ENCODE measurements around the gene GABRA1.
A peak's percentile ranks its signal among the peaks of the same experiment; 100 is the strongest.

The GABRA1 gene

DNA sequence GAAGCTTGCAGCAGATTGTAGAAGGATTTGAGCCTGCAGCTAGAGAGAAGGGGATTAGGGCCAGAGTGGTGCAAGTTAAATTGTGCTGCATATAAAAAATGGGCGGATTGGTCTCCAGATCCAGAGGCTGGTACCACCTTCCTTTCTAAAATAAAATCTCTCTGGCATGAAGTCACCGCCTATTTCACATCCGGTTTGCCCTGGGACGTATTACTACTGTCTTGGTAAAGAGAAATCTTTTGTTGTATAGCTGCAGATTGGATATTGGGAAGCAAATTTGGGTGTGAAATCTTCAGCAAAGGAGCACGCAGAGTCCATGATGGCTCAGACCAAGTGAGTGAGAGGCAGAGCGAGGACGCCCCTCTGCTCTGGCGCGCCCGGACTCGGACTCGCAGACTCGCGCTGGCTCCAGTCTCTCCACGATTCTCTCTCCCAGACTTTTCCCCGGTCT, at the start of gene GABRA1:
GABRA1 (plus strand) TSS at position 180 of the 451 bp plus-strand sequence. CDS start 2,691 bp downstream, outside the sequence.
- TF ChIP-seq, protein P1, sequence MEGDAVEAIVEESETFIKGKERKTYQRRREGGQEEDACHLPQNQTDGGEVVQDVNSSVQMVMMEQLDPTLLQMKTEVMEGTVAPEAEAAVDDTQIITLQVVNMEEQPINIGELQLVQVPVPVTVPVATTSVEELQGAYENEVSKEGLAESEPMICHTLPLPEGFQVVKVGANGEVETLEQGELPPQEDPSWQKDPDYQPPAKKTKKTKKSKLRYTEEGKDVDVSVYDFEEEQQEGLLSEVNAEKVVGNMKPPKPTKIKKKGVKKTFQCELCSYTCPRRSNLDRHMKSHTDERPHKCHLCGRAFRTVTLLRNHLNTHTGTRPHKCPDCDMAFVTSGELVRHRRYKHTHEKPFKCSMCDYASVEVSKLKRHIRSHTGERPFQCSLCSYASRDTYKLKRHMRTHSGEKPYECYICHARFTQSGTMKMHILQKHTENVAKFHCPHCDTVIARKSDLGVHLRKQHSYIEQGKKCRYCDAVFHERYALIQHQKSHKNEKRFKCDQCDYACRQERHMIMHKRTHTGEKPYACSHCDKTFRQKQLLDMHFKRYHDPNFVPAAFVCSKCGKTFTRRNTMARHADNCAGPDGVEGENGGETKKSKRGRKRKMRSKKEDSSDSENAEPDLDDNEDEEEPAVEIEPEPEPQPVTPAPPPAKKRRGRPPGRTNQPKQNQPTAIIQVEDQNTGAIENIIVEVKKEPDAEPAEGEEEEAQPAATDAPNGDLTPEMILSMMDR (IDR thresholded peaks at IDR 0.05), result no peak

DNA sequence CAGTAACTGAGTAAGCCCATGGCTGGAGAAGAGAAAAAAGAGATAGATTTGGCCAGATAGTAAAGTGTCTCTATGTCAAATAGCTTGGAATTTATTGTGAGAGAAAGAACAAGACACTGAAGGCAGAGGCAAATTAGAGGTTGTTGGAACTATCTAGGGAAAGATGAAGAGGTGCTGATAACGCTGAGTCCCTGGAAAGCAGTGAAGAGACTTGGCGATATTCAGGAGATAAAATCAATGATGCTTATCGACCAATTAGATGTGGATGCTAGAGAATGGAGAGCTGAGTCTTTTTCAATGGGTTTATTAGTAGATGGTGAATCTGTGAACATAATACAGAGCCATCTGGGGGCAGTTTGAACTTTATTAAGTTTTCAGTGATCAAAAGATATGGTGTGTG, 48.6 kb upstream of the GABRA1 start:
- TF ChIP-seq, protein P1 (IDR thresholded peaks at IDR 0.05), result no peak

DNA sequence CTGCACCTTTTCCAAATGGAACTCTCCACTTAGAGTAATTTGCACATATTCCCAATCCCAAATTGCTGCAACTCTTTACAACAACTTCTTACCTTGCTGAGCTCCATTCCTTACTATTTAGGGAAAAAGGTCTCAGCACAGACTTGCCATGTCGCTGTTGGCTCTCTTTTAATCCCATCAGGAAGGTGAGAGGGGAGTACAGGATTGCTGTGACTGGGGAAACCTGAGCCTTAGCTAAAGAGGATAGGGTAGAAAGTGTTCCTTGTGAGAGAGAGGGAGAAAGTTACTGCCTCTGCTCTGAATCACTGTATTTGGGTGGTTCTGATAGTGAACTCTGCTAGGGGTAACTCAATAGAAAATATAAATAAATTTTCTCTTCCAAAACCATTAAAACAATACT, 43.7 kb upstream of the GABRA1 start:
- TF ChIP-seq, protein P1 (IDR thresholded peaks at IDR 0.05), result no peak

DNA sequence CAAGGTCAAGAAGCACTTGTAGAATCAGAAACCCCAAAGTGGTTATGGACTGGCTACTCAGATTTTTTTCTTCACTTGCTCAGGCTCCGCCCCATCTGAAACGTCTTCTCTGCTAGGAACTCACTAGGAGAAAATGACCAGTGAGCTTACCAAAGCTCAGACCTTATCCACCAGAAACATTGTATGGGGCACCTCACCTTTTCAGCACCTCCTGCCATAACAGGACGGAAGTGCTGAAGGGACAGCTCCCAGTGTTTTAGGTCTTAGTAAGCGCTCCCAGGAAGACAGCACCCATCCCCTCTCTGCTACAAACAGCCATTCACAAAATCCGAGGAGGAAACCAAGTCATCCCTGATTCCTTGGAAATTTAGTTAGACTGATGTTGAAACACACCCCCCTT, 1.2 kb upstream of the GABRA1 start:
- TF ChIP-seq, protein P1 (IDR thresholded peaks at IDR 0.05), result no peak

DNA sequence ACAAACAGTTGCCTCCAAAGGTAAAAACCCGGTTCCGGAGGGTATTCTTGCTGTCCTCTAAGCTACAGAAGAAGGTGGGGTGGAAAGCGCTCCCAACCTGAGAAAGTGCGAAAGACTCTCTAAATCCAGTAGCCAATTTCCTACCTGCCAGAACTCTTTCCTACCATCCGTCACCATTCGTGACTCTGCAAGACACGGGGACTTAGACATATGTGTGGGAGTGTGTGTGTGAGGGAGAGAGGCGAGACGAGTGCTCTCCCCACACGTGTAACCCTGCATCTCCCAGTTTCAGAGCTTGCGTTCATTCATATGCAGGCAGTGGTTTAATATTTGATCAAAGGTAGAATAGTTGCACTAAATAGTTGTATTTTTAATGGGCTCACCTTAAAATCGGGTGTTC, 473 bp upstream of the GABRA1 start:
- TF ChIP-seq, protein P1 (IDR thresholded peaks at IDR 0.05), result no peak

DNA sequence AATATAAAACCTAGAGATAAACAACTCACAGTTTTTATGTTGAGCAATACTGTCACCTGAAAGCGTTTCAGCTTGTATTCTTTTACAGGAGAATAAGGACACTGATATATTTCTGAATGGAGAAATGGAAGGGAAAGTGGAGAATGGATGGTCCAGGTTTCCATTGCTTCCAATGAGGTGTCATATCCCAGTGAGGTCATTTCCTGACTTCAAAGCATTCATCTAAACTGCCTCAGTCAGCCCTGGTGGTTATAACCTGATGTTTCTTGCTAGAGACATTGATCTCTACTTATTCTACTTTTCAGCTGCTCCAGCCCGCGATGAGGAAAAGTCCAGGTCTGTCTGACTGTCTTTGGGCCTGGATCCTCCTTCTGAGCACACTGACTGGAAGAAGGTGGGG, 2.6 kb downstream of the GABRA1 start:
- TF ChIP-seq, protein P1 (IDR thresholded peaks at IDR 0.05), result no peak

DNA sequence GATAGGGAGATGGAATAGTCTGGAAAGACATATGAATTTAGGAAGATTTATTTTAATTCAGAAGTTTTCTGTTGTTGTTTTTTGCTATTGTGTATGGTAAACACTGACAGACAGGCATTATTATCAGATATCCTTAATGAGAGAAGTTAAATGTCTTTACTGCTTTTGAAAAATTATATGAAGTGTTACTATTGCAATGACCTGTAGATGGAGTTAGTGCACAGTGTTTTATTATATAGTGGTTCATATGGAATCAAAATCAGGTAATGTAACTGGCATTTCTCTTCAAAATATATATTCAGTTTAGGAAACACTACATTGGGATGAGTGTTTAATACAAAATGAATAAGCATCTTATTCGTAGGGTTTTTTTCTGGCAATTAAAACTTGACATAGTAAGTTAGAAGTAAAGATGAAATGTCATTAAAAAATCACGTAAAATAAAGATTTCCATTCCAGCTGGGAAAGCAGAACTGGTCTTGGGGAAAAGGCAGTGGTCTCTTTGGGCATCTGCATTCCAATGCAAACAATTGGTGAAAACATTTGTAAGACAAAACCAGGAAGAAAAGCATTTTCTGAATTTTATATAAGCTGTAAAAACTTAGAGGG, 3.9 kb downstream of the GABRA1 start:
- TF ChIP-seq, protein P1 (IDR thresholded peaks at IDR 0.05), result peak; percentile 64

DNA sequence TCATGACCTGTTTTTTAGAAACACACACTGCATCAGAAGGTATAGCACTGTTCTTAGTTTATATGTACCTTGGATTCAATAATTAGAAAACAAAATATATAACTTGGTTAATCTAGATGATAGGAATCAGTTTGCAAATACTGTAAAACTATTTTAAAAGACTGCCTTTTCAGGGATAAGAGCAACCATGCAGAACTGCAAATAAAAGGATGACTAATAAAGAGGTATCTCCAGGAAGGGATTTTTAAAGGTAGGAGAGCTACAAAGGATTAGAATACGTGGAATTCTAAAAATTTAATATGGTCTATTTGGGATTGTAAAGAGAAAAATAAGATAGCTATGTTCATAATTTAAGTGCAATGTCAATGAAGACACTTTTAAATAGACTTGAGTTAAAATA, 9.4 kb downstream of the GABRA1 start:
- TF ChIP-seq, protein P1 (IDR thresholded peaks at IDR 0.05), result no peak

All from LNCAP (cell line).